Measurements from ENCODE around the gene STIMATE. TPM values are rescaled to one million over a fixed set of nuclear protein-coding genes. Genes with fewer than 3 reads are reported as not detected.

The STIMATE gene
- total and polyA plus RNA-seq, 4 donors, result 17.7 to 38.6 (median 31.6) TPM

DNA sequence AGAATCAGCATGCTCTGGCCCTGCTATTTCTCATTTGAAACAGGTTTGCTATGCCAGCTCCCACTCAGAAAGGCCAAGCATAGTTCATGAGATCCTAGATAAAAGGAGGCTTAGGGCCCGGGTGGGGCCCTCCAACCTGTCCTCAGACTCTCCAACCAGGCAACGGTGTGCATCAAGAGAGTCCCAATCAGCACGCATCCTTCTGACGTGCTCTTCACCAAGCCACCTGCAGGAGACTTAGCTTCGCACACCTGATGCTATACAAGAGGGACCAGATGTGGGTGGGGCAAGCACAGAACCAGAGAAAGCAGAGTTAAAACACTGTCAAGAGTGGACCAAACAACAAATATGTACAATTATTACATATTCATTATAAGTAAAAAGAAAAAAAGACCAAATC, 17.3 kb downstream of the STIMATE start:
- intact Hi-C loops (cut with DNase I), result no loop called here
- DNase-seq (no peak), ATAC-seq (ENCODE audit: low FRiP score) (no peak)
- Histone ChIP-seq H3K4me1 (ENCODE audit: control insufficient read depth in 1 of 2, insufficient read depth in 2 of 2, low read length in 2 of 2) (no peaks in the 10 kb centered on the region), H3K27ac (ENCODE audit: low read depth in 1 of 2, low read length in 2 of 2) (no peak overlapping the region), H3K36me3 (ENCODE audit: control insufficient read depth in 1 of 2, insufficient read depth in 2 of 2, low read length in 1 of 2) (peaks cover 0 to 1% of the 10 kb centered on the region in 2 donors), H3K4me3 (ENCODE audit: low read length in 2 of 2) (no peak overlapping the region), H3K9me3 (ENCODE audit: control insufficient read depth, low read length) (no peaks in the 10 kb centered on the region), H3K27me3 (ENCODE audit: control insufficient read depth in 1 of 2, insufficient read depth in 2 of 2, low read length in 1 of 2) (no peaks in the 10 kb centered on the region)
- 88 to 93% methylated on average over 5 of the region's 5 CpGs for WGBS, 2 donors

DNA sequence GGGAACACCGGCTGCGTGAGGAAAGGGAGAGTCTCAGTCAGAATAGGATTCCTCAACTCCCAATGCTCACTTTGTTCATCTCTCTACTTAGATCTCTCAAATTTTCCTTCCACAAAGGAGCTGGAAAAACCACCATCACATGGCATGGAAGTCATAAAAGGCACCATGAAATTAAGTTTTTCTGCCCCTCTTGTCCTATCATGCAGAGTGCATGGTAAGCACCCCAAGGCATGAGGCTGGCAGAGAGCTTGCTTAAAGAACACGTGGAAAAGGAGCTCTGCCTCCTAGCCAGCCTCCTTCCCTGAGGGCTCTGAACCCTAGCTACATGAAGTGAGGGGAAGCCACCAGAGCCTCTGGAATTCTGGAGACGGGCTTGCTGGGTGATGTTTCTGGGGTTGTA, 17.8 kb downstream of the STIMATE start:
- H3K27ac ChIP-seq (ENCODE audit: low read depth in 1 of 2, low read length in 2 of 2), result no peak overlapping the region
- intact Hi-C loops (cut with DNase I), result no loop called here
- DNase-seq (no peak), ATAC-seq (ENCODE audit: low FRiP score) (no peak)
- 85 to 90% methylated on average over 4 of the region's 4 CpGs for WGBS, 2 donors
- peaks cover 0 to 1% of the 10 kb centered on the region in 2 donors for H3K36me3 ChIP-seq (ENCODE audit: control insufficient read depth in 1 of 2, insufficient read depth in 2 of 2, low read length in 1 of 2)
- H3K27me3 ChIP-seq (ENCODE audit: control insufficient read depth in 1 of 2, insufficient read depth in 2 of 2, low read length in 1 of 2), result no peaks in the 10 kb centered on the region
- H3K4me1 ChIP-seq (ENCODE audit: control insufficient read depth in 1 of 2, insufficient read depth in 2 of 2, low read length in 2 of 2), result no peaks in the 10 kb centered on the region
- H3K9me3 ChIP-seq (ENCODE audit: control insufficient read depth, low read length), result no peaks in the 10 kb centered on the region
- H3K4me3 ChIP-seq (ENCODE audit: low read length in 2 of 2), result no peak overlapping the region

DNA sequence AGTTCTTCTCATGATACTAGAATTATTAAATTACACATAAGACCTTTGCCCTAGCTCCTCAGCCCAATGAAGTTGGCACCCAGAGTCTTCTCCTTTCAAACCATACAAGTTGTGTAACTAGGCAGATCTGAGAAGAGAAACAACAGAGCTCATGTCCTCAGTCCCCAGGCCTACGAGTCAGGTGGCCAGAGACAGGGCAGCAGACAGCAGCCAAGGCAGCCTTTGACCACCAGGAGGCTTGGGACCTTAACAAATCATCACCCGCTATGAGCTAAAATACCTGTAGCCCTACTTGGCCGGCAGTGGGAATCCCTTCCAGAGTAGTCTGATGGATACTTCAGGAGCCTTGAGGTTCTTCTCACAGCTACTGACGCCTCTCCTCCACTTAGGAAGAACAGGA, 18.3 kb downstream of the STIMATE start:
- Histone ChIP-seq H3K4me1 (ENCODE audit: control insufficient read depth in 1 of 2, insufficient read depth in 2 of 2, low read length in 2 of 2) (no peaks in the 10 kb centered on the region), H3K4me3 (ENCODE audit: low read length in 2 of 2) (no peak overlapping the region), H3K27me3 (ENCODE audit: control insufficient read depth in 1 of 2, insufficient read depth in 2 of 2, low read length in 1 of 2) (no peaks in the 10 kb centered on the region), H3K9me3 (ENCODE audit: control insufficient read depth, low read length) (no peaks in the 10 kb centered on the region), H3K27ac (ENCODE audit: low read depth in 1 of 2, low read length in 2 of 2) (no peak overlapping the region), H3K36me3 (ENCODE audit: control insufficient read depth in 1 of 2, insufficient read depth in 2 of 2, low read length in 1 of 2) (peaks cover 0 to 1% of the 10 kb centered on the region in 2 donors)
- DNase-seq (no peak), ATAC-seq (ENCODE audit: low FRiP score) (no peak)
- intact Hi-C loops (cut with DNase I), result no loop called here
- 89 to 95% methylated on average over 4 of the region's 4 CpGs for WGBS, 2 donors

DNA sequence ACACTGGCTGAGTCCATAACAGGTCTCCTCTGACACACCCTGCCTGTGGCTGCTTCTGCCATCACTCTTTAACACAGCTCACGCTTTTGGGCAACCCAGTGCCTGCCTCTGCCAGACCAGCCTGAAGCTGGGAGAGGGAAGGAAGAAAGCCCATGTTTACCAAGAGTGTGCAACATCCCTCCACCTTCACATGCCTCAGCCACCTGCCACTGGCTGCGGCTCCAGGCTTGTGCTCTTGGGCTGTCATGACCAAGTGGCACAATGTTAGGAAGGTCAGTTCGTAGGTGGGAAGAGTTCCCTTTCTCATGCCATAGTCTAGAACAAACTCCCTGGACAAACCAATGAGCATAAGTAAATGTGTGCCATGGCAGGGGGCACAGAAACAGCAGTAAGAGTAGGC, 20.3 kb downstream of the STIMATE start:
- H3K4me1 ChIP-seq (ENCODE audit: control insufficient read depth in 1 of 2, insufficient read depth in 2 of 2, low read length in 2 of 2), result peaks cover 0 to 6% of the 10 kb centered on the region in 2 donors
- DNase-seq (no peak), ATAC-seq (ENCODE audit: low FRiP score) (no peak)
- peaks cover 0 to 1% of the 10 kb centered on the region in 2 donors for H3K36me3 ChIP-seq (ENCODE audit: control insufficient read depth in 1 of 2, insufficient read depth in 2 of 2, low read length in 1 of 2)
- no peaks in the 10 kb centered on the region for H3K9me3 ChIP-seq (ENCODE audit: control insufficient read depth, low read length)
- H3K4me3 ChIP-seq (ENCODE audit: low read length in 2 of 2), result no peak overlapping the region
- intact Hi-C loops (cut with DNase I), result no loop called here
- H3K27ac ChIP-seq (ENCODE audit: low read depth in 1 of 2, low read length in 2 of 2), result no peak overlapping the region
- H3K27me3 ChIP-seq (ENCODE audit: control insufficient read depth in 1 of 2, insufficient read depth in 2 of 2, low read length in 1 of 2), result no peaks in the 10 kb centered on the region
- 91 to 96% methylated on average over 3 of the region's 3 CpGs for WGBS, 2 donors

DNA sequence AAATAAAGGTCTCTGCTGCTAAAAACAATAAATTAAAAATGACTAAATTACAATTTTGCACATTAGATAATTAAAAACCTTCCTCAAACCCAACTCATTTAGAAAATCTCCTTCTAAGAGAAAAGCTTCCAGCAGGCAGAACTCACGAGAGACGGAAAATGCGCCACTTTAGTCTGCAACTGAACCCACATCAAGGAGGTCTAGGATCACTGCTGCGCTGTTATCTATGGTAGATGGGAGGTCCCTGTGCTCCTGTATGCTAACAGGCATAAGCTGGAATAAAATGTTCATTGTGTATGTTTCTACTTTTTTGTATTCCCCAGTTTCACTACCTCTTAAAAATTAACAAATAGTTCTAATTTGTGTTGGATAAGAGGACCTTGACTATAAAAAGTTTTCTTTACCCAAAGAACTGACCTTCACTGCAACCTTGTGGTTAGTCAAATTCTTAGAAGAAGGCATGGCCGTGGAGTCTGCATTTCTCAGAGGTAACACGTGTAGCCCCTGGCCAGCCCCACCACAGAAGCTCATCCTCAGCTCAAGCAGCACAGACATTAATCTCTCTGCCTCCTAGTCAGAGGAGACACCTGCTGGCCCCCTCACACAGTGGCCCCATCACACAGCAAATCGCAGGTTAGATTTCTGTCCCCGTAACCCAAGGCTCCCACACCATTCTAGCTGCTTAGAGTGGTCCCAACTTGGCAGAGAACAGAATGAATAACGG, 22.3 kb downstream of the STIMATE start:
- H3K4me1 ChIP-seq (ENCODE audit: control insufficient read depth in 1 of 2, insufficient read depth in 2 of 2, low read length in 2 of 2), result peaks cover 0 to 6% of the 10 kb centered on the region in 2 donors
- DNase-seq (no peak), ATAC-seq (ENCODE audit: low FRiP score) (no peak)
- H3K9me3 ChIP-seq (ENCODE audit: control insufficient read depth, low read length), result no peaks in the 10 kb centered on the region
- intact Hi-C loops (cut with DNase I), result no loop called here
- WGBS, 2 donors, result 84 to 89% methylated on average over 9 of the region's 9 CpGs
- no peak overlapping the region for H3K4me3 ChIP-seq (ENCODE audit: low read length in 2 of 2)
- H3K27me3 ChIP-seq (ENCODE audit: control insufficient read depth in 1 of 2, insufficient read depth in 2 of 2, low read length in 1 of 2), result no peaks in the 10 kb centered on the region
- H3K27ac ChIP-seq (ENCODE audit: low read depth in 1 of 2, low read length in 2 of 2), result no peak overlapping the region
- no peaks in the 10 kb centered on the region for H3K36me3 ChIP-seq (ENCODE audit: control insufficient read depth in 1 of 2, insufficient read depth in 2 of 2, low read length in 1 of 2)

DNA sequence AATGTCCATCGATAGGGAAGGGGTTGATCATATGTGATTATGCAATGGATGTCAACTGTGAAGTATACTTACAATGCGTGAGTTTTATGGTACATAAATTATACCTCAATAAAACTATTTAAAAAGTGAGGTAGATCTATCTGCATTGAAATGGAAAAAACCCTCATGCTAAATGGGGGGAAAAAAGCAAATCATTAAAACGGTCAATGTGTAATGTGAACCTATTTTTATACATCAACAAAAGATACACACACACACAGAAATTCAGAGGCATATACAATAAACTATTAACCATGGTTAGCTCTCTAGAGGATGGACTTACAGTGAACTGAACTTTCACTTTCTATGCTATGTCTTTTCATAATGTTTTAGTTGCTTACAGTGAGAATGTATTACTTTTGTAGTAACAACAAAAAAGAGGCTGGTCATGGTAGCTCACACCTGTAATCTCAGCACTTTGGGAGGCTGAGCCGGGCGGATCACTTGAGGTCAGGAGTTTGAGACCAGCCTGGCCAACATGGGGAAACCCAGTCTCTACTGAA, 23.1 kb downstream of the STIMATE start:
- Histone ChIP-seq H3K27ac (ENCODE audit: low read depth in 1 of 2, low read length in 2 of 2) (no peak overlapping the region), H3K4me3 (ENCODE audit: low read length in 2 of 2) (no peak overlapping the region)

DNA sequence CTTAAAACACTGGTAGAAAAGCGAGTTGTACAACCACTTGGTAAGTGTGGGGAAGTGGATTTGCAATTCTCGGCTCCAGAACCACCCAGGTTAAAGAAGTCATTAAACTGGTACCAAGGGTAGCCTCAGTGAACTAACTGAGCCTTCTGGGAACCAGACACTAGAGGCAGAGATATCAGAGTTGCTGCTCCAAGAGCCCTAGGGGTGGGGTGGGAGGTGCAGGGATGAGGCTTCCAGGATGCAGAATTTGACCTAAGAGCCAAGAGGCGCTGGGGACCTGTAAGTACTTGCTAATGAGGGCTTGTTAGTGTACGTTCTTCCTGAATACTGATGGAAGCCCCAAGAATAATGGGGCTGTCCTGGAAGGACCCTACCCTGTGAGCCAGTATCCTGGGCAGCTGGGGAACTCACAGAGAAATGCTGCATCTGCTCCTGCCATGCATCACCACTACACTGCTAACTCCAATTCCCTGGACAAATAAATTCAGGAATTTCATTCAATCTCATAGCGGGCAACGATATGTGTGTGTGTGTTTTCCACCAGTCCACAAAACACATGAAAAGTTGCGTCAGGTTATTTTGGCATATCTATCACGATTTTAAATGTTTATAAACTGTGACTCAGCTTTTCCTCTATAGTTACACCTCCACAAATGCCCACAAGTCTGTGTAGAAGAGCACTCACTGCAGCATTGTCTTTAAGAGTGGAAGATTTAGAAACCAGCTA, 23.8 kb downstream of the STIMATE start:
- 46 to 50% methylated on average over 8 of the region's 8 CpGs for WGBS, 2 donors
- DNase-seq (no peak), ATAC-seq (ENCODE audit: low FRiP score) (no peak)

More for the DNA sequence above, 23.1 kb downstream of the STIMATE start:
- Histone ChIP-seq H3K27me3 (ENCODE audit: control insufficient read depth in 1 of 2, insufficient read depth in 2 of 2, low read length in 1 of 2) (no peaks in the 10 kb centered on the region), H3K4me1 (ENCODE audit: control insufficient read depth in 1 of 2, insufficient read depth in 2 of 2, low read length in 2 of 2) (peaks cover 0 to 6% of the 10 kb centered on the region in 2 donors), H3K9me3 (ENCODE audit: control insufficient read depth, low read length) (no peaks in the 10 kb centered on the region), H3K36me3 (ENCODE audit: control insufficient read depth in 1 of 2, insufficient read depth in 2 of 2, low read length in 1 of 2) (no peaks in the 10 kb centered on the region)
- intact Hi-C loops (cut with DNase I), result no loop called here
- WGBS, 2 donors, result 82 to 83% methylated on average over 5 of the region's 5 CpGs
- DNase-seq (no peak), ATAC-seq (ENCODE audit: low FRiP score) (no peak)

DNA sequence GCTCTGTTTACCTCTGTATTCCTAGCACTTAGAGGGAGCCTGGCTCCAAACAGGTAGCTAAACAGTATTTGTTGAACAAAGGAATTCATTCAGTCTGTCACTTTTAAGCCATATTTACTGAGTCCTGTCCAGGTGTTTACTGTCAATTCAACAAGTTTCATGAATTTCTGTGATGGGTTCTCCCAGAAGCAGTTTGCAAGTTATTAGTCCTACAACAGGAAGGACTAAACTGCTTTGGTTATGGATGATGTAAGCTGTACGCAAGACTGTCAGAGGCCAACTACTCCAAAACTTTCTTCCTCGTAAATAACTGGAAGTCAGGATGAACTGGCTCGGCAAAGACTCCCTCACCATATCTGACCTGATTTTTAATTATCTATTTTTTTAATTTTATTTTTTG, 25.1 kb downstream of the STIMATE start:
- DNase-seq (no peak), ATAC-seq (ENCODE audit: low FRiP score) (no peak)
- intact Hi-C loops (cut with DNase I), result no loop called here
- Histone ChIP-seq H3K4me1 (ENCODE audit: control insufficient read depth in 1 of 2, insufficient read depth in 2 of 2, low read length in 2 of 2) (peaks cover 0 to 6% of the 10 kb centered on the region in 2 donors), H3K36me3 (ENCODE audit: control insufficient read depth in 1 of 2, insufficient read depth in 2 of 2, low read length in 1 of 2) (no peaks in the 10 kb centered on the region), H3K27ac (ENCODE audit: low read depth in 1 of 2, low read length in 2 of 2) (no peak overlapping the region), H3K4me3 (ENCODE audit: low read length in 2 of 2) (no peak overlapping the region), H3K27me3 (ENCODE audit: control insufficient read depth in 1 of 2, insufficient read depth in 2 of 2, low read length in 1 of 2) (no peaks in the 10 kb centered on the region), H3K9me3 (ENCODE audit: control insufficient read depth, low read length) (no peaks in the 10 kb centered on the region)
- 87 to 89% methylated on average over 3 of the region's 3 CpGs for WGBS, 2 donors

More for the DNA sequence above, 23.8 kb downstream of the STIMATE start:
- no peak overlapping the region for H3K27ac ChIP-seq (ENCODE audit: low read depth in 1 of 2, low read length in 2 of 2)
- H3K9me3 ChIP-seq (ENCODE audit: control insufficient read depth, low read length), result no peaks in the 10 kb centered on the region
- intact Hi-C loops (cut with DNase I), result no loop called here
- H3K4me3 ChIP-seq (ENCODE audit: low read length in 2 of 2), result no peak overlapping the region
- peaks cover 0 to 6% of the 10 kb centered on the region in 2 donors for H3K4me1 ChIP-seq (ENCODE audit: control insufficient read depth in 1 of 2, insufficient read depth in 2 of 2, low read length in 2 of 2)
- no peaks in the 10 kb centered on the region for H3K27me3 ChIP-seq (ENCODE audit: control insufficient read depth in 1 of 2, insufficient read depth in 2 of 2, low read length in 1 of 2)
- H3K36me3 ChIP-seq (ENCODE audit: control insufficient read depth in 1 of 2, insufficient read depth in 2 of 2, low read length in 1 of 2), result no peaks in the 10 kb centered on the region

Data from aorta (tissue), 5 donors.